Naive thymus-derived CD8-positive, alpha-beta T cell (primary cell): ENCODE measurements around the gene RSRC1. TPM values are rescaled to one million over a fixed set of nuclear protein-coding genes. Genes with fewer than 3 reads are reported as not detected.
A peak's percentile ranks its signal among the peaks of the same experiment; 100 is the strongest.

Source experiments
- ATAC-seq, 2 donors: fragments of 150-1000 bp; cut with Tn5 transposase in 1 of 2; sonication (Bioruptor Pico), chemical (Tn5 transposase) in 1 of 2; 1 replicate in 1 of 2; 2 replicates in 1 of 2; pipeline ENCODE4 v1.10.0; 2021; ENCODE audit warnings: mild to moderate bottlenecking in 2 of 2, moderate library complexity in 2 of 2
- POLR2A ChIA-PET: fragments of 350-600 bp; sonication (Branson Sonifier 250); formaldehyde crosslinking; loops from one replicate; lab custom pipeline; 2021; ENCODE audit warnings: antibody characterized with exemption; lab: Charles Lee
- DNase-seq, 10 donors: peaks; one replicate each; pipeline versions ENCODE4 v3.0.0 to v3.0.0-alpha.2; 2020 to 2022
- H3K27ac Mint-ChIP-seq, 10 donors: one replicate each; pipeline ENCODE4 v1.8.0; 2020 to 2022; ENCODE audit warnings: mild to moderate bottlenecking in 10 of 10, mixed read lengths in 10 of 10, moderate library complexity in 4 of 10, inconsistent platforms in 1 of 10
- H3K27me3 Mint-ChIP-seq, 5 donors: one replicate each; pipeline ENCODE4 v1.8.0; 2021 to 2022; ENCODE audit warnings: mixed read lengths in 5 of 5
- H3K36me3 Mint-ChIP-seq, 3 donors: one replicate each; pipeline ENCODE4 v1.8.0; 2020 to 2022; ENCODE audit warnings: mixed read lengths in 3 of 3, mild to moderate bottlenecking in 2 of 3, inconsistent platforms in 1 of 3
- H3K4me1 Mint-ChIP-seq, 4 donors: one replicate each; pipeline ENCODE4 v1.8.0; 2021 to 2022; ENCODE audit warnings: mixed read lengths in 4 of 4
- H3K4me3 Mint-ChIP-seq, 10 donors: one replicate each; pipeline ENCODE4 v1.8.0; 2020 to 2022; ENCODE audit warnings: mild to moderate bottlenecking in 10 of 10, mixed read lengths in 10 of 10, moderate library complexity in 6 of 10, inconsistent platforms in 1 of 10
- H3K9me3 Mint-ChIP-seq, 9 donors: one replicate each; pipeline ENCODE4 v1.8.0; 2020 to 2022; ENCODE audit warnings: mixed read lengths in 9 of 9, mild to moderate bottlenecking in 3 of 9, inconsistent platforms in 1 of 9, moderate library complexity in 1 of 9
- polyA plus RNA-seq, 3 donors: library from polyadenylated mRNA; unstranded; fragments of 300-500 nt; fragmentation: Illumina TruSeq; gene quantifications; one replicate each; pipeline ENCODE4 v1.2.3, GENCODE V29; 2021
- total RNA-seq, 8 experiments: library from RNA in 2 of 8; stranded (reverse) in 2 of 8; gene quantifications; one replicate each; pipeline ENCODE4 v1.2.3 and lab custom pipeline; 2021 to 2026

RSRC1 gene
- total and polyA plus RNA-seq, 5 experiments from 2014 or later: 30.2 to 38.3 (median 32.6) TPM

GRCh38 chr3:158570999-158571702 is 461.3 kb downstream of the RSRC1 start, which contains the start of gene MLF1:
TSS of gene MLF1 (plus strand) at chr3:158571194. CDS start at chr3:158571301, 107 bp downstream.
- Mint-ChIP-seq H3K4me3 (peak within 1 kb of the TSS; percentile 81 to 95 (median 90)), H3K36me3 (peaks cover 0 to 5% (median 0%) of the 10 kb centered on the region in 3 donors), H3K27ac (peak within 1 kb of the TSS in 9 of 10 donors; percentile 66 to 99 (median 92)), H3K9me3 (peaks cover 0 to 5% (median 0%) of the 10 kb centered on the region in 9 donors), H3K27me3 (peaks cover 19 to 49% (median 32%) of the 10 kb centered on the region in 5 donors), H3K4me1 (peaks cover 6 to 14% (median 12%) of the 10 kb centered on the region in 4 donors)
- POLR2A ChIA-PET: interaction anchor here (1.0 kb wide), 1 partner anchor 10 kb away, joined by 4 read pairs; no protein-coding TSS in a partner anchor
- DNase-seq: peak; percentile 53 to 91 (median 76)
- ATAC-seq: peak; percentile 96 to 97

GRCh38 chr3:158571969-158572765 is 462.3 kb downstream of the RSRC1 start:
- ATAC-seq: no peak
- Mint-ChIP-seq H3K9me3 (peaks cover 0 to 5% (median 0%) of the 10 kb centered on the region in 9 donors), H3K27ac (peak overlapping the region in 1 of 10 donors; percentile 37), H3K4me3 (peak overlapping the region in 3 of 10 donors; percentile 18 to 85 (median 41)), H3K27me3 (peaks cover 15 to 43% (median 32%) of the 10 kb centered on the region in 5 donors), H3K4me1 (peaks cover 6 to 14% (median 12%) of the 10 kb centered on the region in 4 donors), H3K36me3 (peaks cover 0 to 5% (median 0%) of the 10 kb centered on the region in 3 donors)
- no peak for DNase-seq
- POLR2A ChIA-PET: no interaction called here

- peak overlapping the region in 1 of 10 donors; percentile 37 for H3K27ac Mint-ChIP-seq
These were observed 462.8 kb downstream of the RSRC1 start for GRCh38 chr3:158572766-158573060.

GRCh38 chr3:158573714-158574113 is 463.8 kb downstream of the RSRC1 start:
- peaks cover 0 to 5% (median 0%) of the 10 kb centered on the region in 9 donors for H3K9me3 Mint-ChIP-seq
- POLR2A ChIA-PET: no interaction called here
- H3K27ac Mint-ChIP-seq: no peak overlapping the region

More at GRCh38 chr3:158572766-158573060, 462.8 kb downstream of the RSRC1 start:
- POLR2A ChIA-PET: no interaction called here
- peaks cover 0 to 5% (median 0%) of the 10 kb centered on the region in 9 donors for H3K9me3 Mint-ChIP-seq
- DNase-seq: no peak
- peak overlapping the region in 3 of 10 donors; percentile 20 to 85 (median 45) for H3K4me3 Mint-ChIP-seq
- H3K36me3 Mint-ChIP-seq: peaks cover 0 to 5% (median 0%) of the 10 kb centered on the region in 3 donors
- peaks cover 6 to 14% (median 12%) of the 10 kb centered on the region in 4 donors for H3K4me1 Mint-ChIP-seq
- ATAC-seq: no peak
- H3K27me3 Mint-ChIP-seq: peaks cover 15 to 42% (median 32%) of the 10 kb centered on the region in 5 donors

GRCh38 chr3:158574646-158575045 is 464.8 kb downstream of the RSRC1 start:
- H3K4me1 Mint-ChIP-seq: peaks cover 6 to 14% (median 12%) of the 10 kb centered on the region in 4 donors
- no peak overlapping the region for H3K4me3 Mint-ChIP-seq
- peaks cover 12 to 28% (median 21%) of the 10 kb centered on the region in 5 donors for H3K27me3 Mint-ChIP-seq
- H3K9me3 Mint-ChIP-seq: peaks cover 0 to 5% (median 0%) of the 10 kb centered on the region in 9 donors
- POLR2A ChIA-PET: no interaction called here
- no peak for DNase-seq
- H3K27ac Mint-ChIP-seq: no peak overlapping the region
- peaks cover 0 to 5% (median 0%) of the 10 kb centered on the region in 3 donors for H3K36me3 Mint-ChIP-seq
- no peak for ATAC-seq

More at GRCh38 chr3:158573714-158574113, 463.8 kb downstream of the RSRC1 start:
- no peak for DNase-seq
- Mint-ChIP-seq H3K4me1 (peaks cover 6 to 14% (median 12%) of the 10 kb centered on the region in 4 donors), H3K4me3 (no peak overlapping the region), H3K27me3 (peaks cover 14 to 34% (median 30%) of the 10 kb centered on the region in 5 donors), H3K36me3 (peaks cover 0 to 5% (median 0%) of the 10 kb centered on the region in 3 donors)
- ATAC-seq: no peak

- Mint-ChIP-seq H3K36me3 (peaks cover 0 to 3% (median 0%) of the 10 kb centered on the region in 3 donors), H3K27me3 (peaks cover 0 to 13% (median 6%) of the 10 kb centered on the region in 5 donors), H3K9me3 (peaks cover 0 to 1% (median 0%) of the 10 kb centered on the region in 9 donors), H3K4me3 (no peak overlapping the region), H3K27ac (no peak overlapping the region), H3K4me1 (no peaks in the 10 kb centered on the region)
- no peak for ATAC-seq
- POLR2A ChIA-PET: no interaction called here
- no peak for DNase-seq
These were observed 480.3 kb downstream of the RSRC1 start for GRCh38 chr3:158590223-158590622.

Other genes with a start within 250 kb of the RSRC1 start
- gene SHOX2, start 3.7 kb upstream of the RSRC1 start, total RNA-seq: not detected
- not detected for gene SHOX2, start 3.7 kb upstream of the RSRC1 start, polyA plus RNA-seq